NCI-H446 treated with DMSO at 0.1 percent for 48 hours (cell line): ENCODE results near the gene APOM.

Experiments
- DNase-seq: peaks from one replicate; lab custom pipeline; 2025; lab: John Stamatoyannopoulos, UW

Gene APOM

DNA sequence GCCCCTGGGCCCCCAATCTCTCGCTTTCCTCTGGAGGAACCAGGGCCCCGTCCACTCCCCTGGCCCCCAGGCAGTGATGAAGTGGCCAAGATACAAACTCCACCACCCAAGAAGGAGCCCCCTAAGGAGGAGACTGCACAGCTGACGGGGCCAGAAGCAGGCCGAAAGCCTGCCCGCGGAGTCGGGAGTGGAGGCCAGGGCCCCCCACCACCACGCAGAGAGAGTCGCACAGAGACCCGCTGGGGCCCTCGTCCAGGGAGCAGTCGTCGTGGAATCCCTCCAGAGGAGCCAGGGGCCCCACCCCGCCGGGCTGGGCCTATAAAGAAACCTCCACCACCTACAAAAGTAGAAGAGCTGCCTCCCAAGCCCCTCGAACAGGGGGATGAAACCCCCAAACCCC, 24.5 kb upstream of the APOM start:
- DNase-seq: no peak

DNA sequence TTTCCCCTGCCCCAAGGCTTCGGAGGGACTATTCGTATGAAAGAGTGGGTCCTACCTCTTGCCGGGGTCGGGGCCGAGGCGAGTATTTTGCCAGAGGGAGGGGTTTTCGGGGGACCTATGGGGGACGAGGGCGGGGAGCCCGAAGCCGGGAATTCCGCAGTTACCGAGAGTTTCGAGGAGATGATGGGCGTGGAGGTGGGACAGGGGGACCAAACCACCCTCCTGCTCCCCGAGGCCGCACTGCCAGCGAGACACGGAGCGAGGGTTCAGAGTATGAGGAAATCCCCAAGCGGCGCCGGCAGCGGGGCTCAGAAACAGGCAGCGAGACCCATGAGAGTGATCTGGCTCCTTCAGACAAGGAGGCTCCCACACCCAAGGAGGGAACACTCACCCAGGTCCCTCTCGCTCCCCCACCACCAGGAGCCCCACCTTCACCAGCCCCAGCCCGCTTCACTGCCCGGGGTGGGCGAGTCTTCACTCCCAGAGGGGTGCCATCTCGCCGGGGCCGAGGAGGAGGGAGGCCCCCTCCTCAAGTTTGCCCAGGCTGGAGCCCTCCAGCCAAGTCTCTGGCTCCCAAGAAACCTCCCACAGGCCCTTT, 23.9 kb upstream of the APOM start:
- DNase-seq: no peak

DNA sequence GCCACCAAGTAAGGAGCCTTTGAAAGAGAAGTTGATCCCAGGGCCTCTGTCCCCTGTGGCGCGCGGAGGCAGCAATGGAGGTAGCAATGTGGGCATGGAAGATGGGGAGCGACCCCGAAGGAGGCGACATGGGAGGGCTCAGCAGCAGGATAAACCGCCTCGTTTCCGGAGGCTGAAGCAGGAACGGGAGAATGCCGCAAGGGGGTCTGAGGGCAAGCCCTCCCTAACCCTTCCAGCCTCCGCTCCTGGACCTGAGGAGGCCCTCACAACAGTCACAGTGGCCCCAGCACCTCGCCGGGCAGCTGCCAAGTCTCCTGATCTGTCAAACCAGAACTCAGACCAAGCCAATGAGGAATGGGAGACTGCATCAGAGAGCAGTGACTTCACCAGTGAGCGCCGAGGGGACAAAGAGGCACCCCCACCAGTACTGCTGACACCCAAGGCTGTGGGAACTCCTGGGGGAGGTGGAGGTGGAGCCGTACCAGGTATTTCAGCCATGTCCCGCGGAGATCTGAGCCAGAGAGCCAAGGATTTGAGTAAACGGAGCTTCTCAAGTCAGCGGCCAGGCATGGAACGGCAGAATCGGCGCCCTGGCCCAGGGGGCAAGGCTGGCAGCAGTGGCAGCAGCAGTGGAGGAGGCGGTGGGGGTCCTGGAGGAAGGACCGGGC, 23.3 kb upstream of the APOM start:
- DNase-seq: no peak

DNA sequence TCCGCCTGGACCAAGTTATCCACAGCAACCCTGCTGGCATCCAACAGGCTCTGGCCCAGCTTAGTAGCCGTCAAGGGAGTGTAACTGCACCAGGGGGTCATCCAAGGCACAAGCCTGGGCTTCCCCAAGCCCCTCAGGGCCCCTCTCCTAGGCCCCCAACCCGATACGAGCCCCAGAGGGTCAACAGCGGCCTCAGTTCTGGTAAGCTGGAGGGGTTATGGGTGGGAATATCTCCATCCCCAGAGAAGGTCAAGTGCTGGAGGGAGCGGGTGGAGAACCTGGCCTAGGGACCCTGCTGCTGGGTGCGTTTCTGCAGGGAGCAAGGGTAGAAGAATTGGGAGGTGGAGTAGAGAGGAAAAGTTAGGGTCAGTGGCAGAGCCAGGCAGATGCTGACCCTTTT, 22.2 kb upstream of the APOM start:
- DNase-seq: no peak

DNA sequence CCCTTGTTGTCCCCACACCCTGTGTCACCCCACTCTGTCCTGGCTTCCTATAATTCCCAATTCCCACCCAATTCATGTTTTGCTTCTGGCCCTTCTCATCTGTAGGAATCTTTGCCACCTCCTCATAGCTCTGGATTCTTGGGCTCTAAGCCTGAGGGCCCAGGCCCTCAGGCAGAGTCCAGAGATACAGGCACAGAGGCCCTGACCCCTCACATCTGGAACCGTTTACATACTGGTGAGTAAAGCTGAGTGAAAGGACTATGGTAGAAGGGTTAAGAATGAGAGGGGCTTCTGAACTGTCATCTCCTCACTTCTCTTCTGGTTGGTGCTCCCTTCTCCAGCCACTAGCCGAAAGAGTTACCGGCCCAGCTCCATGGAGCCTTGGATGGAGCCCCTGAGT, 21.6 kb upstream of the APOM start:
- DNase-seq: no peak

DNA sequence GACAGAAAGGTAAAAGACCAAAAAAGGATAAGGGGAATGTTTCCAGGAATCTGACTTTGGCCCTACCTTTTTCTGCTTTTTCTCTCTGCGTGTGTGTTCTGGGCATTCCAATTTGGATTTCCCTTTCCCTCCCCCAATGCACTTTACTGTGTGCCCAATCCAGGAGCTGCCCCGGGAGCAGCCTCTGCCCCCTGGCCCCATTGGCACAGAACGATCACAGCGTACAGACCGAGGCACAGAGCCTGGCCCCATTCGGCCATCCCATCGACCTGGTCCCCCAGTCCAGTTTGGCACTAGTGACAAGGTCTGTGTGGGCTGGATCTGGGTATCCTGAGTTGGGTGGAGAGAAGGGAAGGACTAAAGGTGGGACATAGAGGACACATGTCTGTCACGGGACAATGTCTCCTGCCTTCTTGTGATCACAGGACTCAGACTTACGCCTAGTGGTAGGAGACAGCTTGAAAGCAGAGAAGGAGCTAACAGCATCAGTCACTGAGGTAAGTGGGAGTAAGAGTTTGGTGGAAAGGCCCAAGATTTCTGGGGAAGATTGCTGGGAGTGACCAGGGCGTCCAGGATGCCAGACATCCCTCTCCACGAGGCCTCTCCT, 20.6 kb upstream of the APOM start:
- DNase-seq: no peak

DNA sequence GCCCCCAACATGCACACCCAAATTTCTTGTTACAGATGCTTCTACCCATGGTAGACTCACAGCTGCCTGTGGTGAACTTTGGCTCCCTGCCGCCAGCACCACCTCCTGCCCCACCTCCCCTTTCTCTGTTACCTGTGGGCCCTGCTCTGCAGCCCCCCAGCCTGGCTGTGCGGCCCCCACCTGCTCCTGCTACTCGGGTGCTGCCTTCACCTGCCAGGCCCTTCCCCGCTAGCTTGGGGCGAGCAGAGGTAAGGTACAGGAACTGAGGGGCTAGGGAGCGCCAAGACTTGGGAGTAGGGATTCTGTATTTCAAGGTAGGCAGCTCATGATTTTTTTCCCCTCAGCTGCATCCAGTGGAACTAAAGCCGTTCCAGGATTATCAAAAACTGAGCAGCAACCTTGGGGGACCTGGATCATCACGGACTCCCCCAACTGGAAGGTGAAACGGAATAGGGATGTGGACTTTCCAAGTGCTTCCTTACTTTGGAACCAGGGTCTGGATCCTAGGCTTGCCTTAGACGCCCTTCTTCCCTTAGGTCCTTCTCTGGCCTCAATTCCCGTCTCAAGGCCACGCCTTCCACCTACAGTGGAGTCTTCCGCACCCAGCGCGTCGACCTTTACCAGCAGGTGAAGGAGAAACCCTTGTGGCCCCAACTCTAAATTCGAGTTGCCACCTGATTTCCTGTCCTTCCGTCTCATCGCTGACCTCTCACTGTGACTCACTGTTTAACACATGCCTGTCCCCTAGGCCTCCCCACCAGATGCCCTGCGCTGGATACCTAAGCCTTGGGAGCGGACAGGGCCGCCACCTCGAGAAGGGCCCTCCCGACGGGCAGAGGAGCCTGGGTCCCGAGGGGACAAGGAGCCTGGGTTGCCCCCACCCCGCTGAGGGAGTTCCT, 18.7 kb upstream of the APOM start:
- no peak for DNase-seq

DNA sequence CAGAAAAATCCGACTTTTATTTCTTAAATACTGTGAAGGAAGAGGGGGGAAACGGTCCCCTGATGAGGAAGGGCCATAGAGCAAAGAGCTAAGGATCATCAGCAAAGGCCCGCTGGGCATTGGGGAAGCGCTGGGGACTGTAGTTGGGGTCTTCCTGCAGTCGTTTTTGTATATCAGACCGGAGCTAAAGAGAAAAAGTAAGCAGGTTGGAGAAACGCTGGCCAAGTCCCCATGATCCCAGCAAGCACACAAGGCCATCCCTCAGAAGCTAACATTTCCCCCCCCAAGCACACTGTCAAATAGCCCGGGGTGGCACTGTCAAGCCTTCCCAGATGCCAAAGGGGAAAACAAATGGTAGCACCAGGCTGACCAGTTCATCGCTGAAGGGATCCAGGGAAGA, 16.7 kb upstream of the APOM start:
- no peak for DNase-seq

DNA sequence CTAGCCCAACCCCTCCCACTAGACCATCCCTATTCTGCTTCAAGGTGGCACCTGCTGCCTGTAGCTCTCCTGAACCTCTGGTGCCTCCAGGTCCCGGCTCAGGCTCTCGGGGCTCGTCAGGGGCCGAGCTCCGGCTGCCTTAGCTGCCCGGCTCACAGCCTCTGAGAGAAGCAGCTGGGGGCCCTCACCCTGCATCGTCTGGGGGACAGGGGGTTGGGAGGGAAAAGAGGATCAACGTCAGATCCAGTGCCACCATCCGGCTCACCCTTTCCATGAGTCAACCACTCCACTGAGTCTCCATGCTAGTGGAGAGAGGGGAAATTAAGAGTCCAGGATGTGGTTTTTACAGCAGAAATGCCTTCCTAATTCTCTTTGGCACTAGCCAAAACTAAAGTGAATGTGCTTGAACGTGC, 16.2 kb upstream of the APOM start:
- no peak for DNase-seq

DNA sequence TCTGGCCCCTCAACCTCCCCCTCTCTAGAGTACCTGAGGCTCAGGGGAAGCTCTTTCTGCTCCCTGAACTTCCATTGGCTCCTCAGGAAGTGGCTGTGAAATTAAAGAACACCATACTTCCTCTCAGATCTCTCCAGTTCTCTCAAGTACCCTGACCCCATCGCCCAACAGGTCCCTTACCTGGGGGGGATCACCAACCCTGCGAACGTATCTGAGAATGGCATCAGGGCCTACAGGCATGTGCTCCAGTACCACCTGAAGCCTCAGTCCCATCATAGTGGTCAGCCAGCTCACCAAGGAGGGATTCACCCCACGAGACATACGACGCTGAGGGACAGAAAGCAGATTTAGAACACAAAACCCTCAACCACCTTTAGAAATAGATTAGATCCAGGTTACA, 15.1 kb upstream of the APOM start:
- DNase-seq: no peak

DNA sequence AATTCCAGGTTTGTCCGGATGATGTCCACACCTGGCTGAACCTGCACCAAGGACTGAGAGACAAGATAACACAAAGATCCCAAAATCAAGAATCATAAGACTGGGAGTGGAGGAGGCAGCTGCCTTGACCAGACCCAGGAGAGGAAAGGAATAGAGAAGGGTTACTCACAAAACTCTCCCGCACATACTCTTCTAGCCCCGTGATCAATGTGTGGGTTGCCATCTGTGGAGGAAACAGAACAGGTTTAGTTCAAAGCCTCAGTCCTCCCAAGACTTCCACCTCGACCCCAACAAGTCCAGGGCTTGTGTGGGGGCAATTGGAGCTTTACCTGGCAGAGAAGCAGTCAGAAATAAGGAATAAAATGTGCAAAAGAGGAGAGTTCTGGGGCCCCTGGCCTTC, 14.3 kb upstream of the APOM start:
- DNase-seq: no peak

DNA sequence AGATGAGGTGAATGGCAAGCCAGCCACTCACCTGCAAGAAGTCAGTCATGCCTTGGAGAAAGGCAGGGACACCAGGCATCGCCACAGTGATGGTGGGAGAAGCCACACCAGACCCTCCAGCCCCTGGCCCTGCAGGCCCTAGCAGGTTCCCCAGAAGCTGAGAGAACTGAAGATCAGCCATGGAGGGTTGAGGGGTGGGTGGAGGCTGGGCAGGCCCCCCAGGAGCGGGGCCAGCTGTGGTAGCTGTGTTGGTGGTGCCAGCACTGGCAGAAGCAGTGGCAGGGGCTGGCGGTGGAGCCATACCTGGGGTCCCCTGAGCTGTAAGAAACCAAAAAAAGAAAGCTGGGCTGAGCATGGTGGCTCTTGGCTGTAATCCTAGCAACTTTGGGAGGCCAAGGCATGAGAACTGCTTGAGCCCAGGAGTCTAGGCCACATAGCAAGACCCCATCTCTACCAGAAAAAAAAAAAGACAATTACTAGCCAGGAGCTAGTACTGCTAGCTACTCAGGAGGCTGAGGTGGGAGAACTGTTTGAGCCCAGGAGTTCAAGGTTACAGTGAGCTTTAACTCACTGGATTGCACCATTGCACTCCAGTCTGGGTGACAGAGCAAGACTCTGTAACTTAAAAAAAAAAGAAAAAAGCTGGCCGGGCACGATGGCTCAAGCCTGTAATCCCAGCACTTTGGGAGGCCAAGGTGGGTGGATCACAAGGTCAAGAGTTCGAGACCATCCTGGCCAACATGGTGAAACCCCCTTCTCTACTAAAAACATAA, 12.7 kb upstream of the APOM start:
- DNase-seq: no peak

DNA sequence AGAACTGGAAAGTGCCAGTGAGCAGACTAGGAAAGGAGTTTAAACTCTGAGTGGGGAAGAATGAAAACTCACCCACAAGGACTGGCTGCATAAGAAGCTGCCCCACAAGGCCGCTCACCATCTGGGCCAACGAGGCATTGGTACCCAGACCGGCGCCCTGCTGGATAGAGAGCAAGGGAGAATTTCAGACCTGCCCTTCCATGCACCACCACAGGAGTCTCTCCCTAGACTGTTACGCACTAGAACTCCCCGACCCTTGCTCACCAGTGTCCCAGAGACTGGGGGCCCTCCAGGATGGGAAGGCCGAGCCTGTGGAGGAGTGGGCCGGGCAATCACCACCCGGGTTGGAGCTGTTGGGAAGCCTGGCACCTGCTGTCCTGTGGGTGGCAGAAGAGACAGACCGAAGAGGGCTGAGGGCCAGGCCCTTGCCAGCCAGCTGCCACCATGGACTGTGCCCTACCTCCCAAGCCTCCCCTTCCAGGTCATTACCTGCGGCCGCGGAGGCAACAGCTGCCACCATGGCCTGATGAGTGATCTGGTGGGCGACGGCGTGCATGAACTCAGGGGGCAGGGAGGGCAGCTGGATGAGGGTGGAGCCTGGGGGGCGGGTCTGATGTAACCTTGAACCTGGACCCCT, 11.8 kb upstream of the APOM start:
- DNase-seq: no peak

DNA sequence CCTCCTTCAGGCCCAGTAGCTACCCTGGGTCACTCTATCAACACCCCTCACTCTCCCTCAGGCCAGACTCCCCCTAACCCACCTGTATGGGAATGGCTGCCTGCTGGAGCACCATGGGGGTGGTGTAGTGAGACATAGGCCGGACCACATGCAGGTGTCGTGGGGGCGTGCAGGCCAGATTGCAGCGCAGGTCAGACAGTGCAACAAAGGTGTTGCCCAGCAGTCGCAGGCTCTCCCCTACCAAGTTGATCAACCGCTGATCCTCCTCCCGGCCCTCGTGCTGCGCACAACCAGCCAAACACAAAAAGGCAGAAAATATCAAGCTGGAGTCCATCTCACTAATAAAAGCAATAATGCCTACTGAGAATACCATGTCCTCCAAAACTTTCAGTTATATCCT, 10.4 kb upstream of the APOM start:
- DNase-seq: no peak

DNA sequence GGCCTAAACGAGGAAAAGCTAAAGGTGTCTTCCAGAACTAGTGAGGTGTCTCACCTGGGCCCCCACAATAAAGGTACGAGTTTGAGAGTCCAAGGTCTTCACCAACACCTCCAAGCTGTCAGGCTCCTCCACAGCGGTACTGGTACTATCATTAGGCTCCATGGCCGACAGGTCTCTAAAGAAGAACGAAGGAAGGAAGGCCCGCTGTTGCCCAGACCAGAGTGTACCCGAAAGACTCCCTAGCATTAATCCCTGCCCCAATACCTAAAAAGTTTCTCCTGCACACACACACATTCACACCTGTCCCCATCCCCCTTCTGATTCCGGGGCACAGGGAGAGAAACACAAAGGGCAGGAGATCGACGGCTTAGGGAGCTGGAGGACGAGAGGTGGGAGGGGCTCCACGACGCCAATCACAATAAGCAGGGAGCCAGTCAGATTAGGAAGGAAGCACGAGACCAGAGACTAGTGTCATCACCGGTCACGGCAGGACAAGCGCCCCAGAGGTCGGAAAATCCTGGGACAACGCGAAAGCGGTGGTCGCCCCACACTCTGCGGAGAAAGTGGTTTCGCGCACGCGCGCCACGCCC, 4.0 kb upstream of the APOM start:
- peak; percentile 67 for DNase-seq

DNA sequence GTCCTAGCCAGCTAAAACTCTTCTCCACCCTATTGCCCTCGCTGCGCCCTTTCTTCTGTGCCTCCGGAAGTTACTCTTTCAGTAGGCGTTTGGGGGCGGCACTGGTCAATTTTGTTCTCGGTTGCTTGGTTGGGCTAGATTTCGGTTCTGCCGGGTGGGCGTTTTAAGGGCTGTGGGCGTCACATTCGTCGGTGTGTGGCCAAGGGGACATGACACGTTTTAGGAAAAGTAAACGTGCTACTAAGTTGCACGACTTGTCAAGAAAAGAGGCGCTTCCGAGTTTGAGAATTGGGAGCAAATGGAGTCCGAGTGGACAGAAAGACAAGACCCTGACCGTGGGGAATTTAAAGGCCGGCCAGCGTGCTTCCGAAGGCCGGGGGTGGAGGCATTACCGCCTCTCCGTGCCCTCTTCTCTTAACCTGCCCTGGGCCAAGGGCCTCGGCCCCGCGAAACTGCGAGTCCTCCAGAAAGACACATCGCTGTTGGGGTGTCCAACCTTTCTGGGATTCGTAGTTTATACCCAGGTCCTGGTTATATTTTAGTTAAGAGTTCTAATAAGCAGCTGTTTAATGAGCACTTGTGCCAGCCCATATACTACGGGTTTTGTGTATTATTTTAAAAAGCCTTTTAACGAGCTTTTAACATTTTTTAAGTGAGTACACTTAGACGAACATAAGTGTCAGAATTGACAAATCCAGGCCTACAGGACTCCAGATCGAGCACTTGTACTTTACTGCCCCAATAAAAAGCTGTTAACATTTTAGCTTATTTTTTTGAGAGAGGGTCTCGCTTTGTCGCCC, 2.6 kb upstream of the APOM start:
- DNase-seq: peak; percentile 97

DNA sequence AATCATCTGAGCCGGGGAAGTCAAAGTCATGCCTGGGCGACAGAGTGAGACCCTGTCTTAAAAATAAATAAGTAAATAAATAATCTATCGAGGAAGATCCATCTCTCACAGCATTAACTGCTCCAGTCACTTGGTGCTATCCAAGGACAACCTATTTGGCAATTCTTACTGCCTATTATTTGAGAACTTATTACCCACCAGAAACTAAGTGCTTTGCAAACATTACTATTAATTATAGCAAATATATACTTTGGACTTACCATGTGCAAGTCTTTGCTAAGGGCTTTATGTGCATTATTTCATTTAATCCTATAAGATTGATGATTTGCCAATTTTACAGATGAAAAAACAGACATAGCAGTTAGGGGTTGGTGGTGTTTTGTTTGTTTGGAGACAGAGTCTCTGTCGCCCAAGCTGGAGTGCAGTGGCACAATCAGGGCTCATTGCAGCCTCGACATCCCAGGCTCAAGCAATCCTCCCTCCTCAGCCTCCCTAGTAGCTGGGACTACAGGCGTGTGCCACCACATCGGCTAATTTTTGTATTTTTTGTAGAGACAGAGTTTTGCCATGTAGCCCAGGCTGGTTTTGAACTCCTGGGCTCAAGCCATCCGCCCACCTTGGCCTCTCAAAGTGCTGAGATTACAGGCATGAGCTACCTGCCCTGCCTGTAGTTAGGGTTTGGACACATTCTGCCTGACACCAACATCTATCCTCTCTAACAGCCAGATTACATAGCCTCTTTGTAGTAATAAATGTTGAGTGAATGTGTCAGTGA, 933 bp upstream of the APOM start:
- no peak for DNase-seq

DNA sequence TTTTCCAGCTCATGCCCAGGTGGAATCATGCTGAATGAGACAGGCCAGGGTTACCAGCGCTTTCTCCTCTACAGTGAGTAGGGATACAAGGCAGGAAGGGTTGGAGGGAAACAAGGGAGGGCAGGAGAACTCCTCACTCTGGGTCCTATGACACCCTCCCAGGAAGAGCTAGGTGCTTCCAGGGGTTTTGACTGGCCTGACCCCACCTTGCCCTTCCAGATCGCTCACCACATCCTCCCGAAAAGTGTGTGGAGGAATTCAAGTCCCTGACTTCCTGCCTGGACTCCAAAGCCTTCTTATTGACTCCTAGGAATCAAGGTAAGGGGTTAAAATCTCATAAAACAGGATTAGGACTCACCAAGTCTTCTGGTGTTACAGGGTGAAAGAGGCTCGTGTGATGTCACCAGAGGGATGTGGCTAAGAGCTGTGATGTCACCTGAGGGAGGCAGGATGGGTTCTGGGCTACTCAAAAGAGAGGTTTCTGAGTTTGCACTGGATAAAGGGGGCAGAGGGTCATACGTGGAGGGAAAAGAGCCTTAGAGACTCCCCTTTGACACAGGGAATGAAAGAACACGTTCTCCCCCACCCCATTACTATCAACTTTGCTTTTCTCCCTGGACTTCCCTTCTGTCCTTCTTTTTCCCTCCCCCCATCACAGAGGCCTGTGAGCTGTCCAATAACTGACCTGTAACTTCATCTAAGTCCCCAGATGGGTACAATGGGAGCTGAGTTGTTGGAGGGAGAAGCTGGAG, 1.9 kb downstream of the APOM start:
- DNase-seq: no peak
